Astrocyte (in vitro differentiated cells and primary cell): ENCODE measurements around the gene SP140.

ENCODE experiments used
- CTCF ChIP-seq: IDR thresholded peaks from 2 replicates; pipeline ENCODE4 v1.5.1; 2011; ENCODE audit warnings: low read depth, mild to moderate bottlenecking, inconsistent platforms, low read length, moderate library complexity; ENCODE audit not compliant: insufficient read depth
- EZH2 ChIP-seq: IDR thresholded peaks from 2 replicates; pipeline ENCODE4 v1.6.1; 2012; ENCODE audit warnings: mild to moderate bottlenecking, low read length, inconsistent platforms; ENCODE audit not compliant: insufficient read depth

- TF ChIP-seq CTCF, result no peak
- TF ChIP-seq EZH2, result no peak
Measured at GRCh38 chr2:230220347-230220969, 5.1 kb upstream of the SP140 start.
